ENCODE data around the gene LGR6. TPM values are rescaled to one million over a fixed set of nuclear protein-coding genes. Genes with fewer than 3 reads are reported as not detected.
A peak's percentile ranks its signal among the peaks of the same experiment; 100 is the strongest.

Gene LGR6
- total RNA-seq, 1 donor = not detected

DNA sequence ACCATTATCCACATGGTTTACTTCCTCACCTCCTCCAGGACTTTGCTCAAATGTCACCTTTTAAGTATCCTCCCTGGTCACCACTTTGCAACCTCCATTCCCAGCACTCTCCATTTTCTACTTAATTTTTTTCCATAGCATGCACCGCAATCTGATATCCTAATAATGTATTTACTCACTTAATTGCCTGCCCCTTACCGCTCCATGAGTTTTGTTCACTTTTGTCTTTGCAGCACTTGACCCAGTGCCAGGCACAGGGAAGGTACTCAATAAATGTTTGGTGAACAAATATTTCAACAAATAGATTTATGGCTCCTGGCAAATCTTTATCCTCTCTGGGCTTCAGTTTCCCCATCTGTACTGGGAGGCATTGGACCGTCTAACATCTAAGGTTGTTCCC is 94.6 kb downstream of the LGR6 start:
- TF ChIP-seq, protein P1, sequence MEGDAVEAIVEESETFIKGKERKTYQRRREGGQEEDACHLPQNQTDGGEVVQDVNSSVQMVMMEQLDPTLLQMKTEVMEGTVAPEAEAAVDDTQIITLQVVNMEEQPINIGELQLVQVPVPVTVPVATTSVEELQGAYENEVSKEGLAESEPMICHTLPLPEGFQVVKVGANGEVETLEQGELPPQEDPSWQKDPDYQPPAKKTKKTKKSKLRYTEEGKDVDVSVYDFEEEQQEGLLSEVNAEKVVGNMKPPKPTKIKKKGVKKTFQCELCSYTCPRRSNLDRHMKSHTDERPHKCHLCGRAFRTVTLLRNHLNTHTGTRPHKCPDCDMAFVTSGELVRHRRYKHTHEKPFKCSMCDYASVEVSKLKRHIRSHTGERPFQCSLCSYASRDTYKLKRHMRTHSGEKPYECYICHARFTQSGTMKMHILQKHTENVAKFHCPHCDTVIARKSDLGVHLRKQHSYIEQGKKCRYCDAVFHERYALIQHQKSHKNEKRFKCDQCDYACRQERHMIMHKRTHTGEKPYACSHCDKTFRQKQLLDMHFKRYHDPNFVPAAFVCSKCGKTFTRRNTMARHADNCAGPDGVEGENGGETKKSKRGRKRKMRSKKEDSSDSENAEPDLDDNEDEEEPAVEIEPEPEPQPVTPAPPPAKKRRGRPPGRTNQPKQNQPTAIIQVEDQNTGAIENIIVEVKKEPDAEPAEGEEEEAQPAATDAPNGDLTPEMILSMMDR (IDR thresholded peaks at IDR 0.05; ENCODE audit: insufficient read depth, low read length) = no peak
- H3K4me3 ChIP-seq (ENCODE audit: low read depth, low read length) = no peak overlapping the region
- DNase-seq (ENCODE audit: low read depth) = no peak

- no peak for DNase-seq (ENCODE audit: low read depth)
- no peak overlapping the region for H3K4me3 ChIP-seq (ENCODE audit: low read depth, low read length)
- TF ChIP-seq, protein P1 (IDR thresholded peaks at IDR 0.05; ENCODE audit: insufficient read depth, low read length) = no peak
These were observed 95.4 kb downstream of the LGR6 start for GRCh38 chr1:202289009-202289408.

GRCh38 chr1:202291001-202291400 is 97.4 kb downstream of the LGR6 start:
- H3K4me3 ChIP-seq (ENCODE audit: low read depth, low read length) = no peak overlapping the region
- TF ChIP-seq, protein P1 (IDR thresholded peaks at IDR 0.05; ENCODE audit: insufficient read depth, low read length) = no peak
- peak; percentile 49 for DNase-seq (ENCODE audit: low read depth)

DNA sequence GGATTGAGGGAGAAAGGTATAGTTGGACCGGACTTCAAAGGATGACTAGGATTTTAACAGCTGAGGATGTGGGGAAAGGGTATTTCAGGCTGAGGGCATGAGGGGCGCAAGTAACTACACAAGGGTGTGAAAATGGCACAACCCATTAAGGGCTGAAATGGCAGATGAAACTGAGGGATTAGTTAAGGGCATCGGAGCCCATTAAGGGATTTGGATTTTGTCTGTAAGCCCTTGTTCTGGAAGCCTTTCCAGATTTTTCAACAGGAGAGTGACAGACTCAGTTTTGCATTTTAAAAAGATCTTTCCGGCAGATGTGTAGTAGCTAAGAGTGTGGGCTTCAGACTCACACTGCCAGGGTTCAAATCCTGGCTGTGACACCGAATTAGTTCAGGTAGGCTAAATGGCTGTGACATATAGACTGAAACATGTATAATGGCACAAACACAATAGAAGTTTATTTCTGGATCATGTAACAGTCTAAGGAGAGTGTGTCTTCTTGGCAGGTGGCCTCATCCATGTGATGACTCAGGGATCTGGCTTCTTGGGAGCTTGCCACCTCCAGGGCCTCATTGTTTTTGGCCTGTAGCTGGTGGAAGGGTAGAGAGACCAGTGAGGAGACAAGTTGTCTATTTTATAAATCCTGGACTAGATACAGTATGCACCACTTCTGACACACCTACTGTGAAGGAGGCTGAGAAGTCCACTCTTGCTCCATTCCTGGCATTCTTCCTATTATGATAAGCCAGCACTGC is 98.5 kb downstream of the LGR6 start:
- H3K4me3 ChIP-seq (ENCODE audit: low read depth, low read length) = no peak overlapping the region
- DNase-seq (ENCODE audit: low read depth) = peak; percentile 97
- TF ChIP-seq, protein P1 (IDR thresholded peaks at IDR 0.05; ENCODE audit: insufficient read depth, low read length) = no peak

DNA sequence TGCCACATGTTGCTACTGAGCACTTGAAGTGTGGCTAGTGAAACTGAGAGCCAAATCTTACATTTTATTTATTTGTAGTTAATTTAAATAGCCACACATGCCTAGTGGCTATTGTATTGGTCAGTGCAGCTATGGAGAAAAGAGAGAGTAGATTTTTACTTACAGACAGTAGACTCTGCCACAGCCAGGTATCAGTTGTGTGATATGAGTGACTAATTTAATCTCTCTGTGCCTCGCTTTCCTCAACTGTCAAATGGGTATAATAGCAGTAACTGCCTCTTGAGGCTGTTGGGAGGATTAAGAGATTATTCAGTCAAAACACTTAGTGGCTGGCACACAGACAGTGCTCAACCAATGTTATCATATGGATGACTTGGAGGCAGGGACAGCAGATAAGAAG is 99.2 kb downstream of the LGR6 start:
- no peak overlapping the region for H3K4me3 ChIP-seq (ENCODE audit: low read depth, low read length)
- TF ChIP-seq, protein P1 (IDR thresholded peaks at IDR 0.05; ENCODE audit: insufficient read depth, low read length) = no peak
- DNase-seq (ENCODE audit: low read depth) = no peak

DNA sequence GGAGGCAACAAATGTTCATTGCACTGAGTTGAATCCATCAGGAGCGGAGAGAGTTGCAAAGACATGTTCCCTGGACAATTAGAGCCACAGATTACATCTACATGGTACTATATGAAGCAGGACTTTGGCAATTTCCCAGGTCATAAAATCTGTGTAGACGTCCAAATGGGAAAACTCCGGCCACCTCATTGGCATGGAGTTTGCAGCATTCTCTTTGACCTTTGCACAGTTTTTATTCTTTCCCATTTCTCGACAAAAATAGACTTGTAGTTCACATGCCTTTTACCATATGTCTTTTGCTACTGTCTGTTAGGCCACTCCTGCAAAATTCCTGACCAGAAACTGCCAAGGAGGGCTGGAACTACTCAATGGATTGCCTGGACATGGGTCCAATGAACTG is 100.0 kb downstream of the LGR6 start:
- peak; percentile 51 for DNase-seq (ENCODE audit: low read depth)
- H3K4me3 ChIP-seq (ENCODE audit: low read depth, low read length) = no peak overlapping the region
- TF ChIP-seq, protein P1 (IDR thresholded peaks at IDR 0.05; ENCODE audit: insufficient read depth, low read length) = no peak

- no peak for DNase-seq (ENCODE audit: low read depth)
- TF ChIP-seq, protein P1 (IDR thresholded peaks at IDR 0.05; ENCODE audit: insufficient read depth, low read length) = no peak
- H3K4me3 ChIP-seq (ENCODE audit: low read depth, low read length) = no peak overlapping the region
These were observed 108.6 kb downstream of the LGR6 start for GRCh38 chr1:202302166-202302565.

All from fibroblast of the aortic adventitia (primary cell).